Body of pancreas (tissue), 4 donors: ENCODE measurements around the gene EPG5. TPM values are rescaled to one million over a fixed set of nuclear protein-coding genes. Genes with fewer than 3 reads are reported as not detected.

Experiments
- ATAC-seq: fragments of 150-250 bp; one replicate; pipeline ENCODE4 v1.9.1; 2016
- DNase-seq, 4 donors: peaks; one replicate each; pipeline ENCODE4 v3.0.0-alpha.2; 2019
- H3K27ac ChIP-seq, 4 donors: fragments of 200-600 bp; sonication (generic); 1 replicate in 3 of 4; 2 replicates in 1 of 4; pipeline versions ENCODE4 v1.5.1 to v1.6.1; 2016 to 2019; ENCODE audit warnings: mild to moderate bottlenecking in 1 of 4, mixed read lengths in 1 of 4, moderate library complexity in 1 of 4
- H3K27me3 ChIP-seq, 2 donors: fragments of 200-600 bp; sonication (generic); one replicate each; pipeline ENCODE4 v1.6.0; 2016; ENCODE audit warnings: mild to moderate bottlenecking in 1 of 2
- H3K36me3 ChIP-seq, 2 donors: fragments of 200-600 bp; sonication (generic); replicated peaks in 1 of 2; 2 replicates each; pipeline ENCODE4 v1.5.1; 2016; ENCODE audit warnings: low read depth in 2 of 2; ENCODE audit not compliant: insufficient read depth in 1 of 2
- H3K4me1 ChIP-seq: fragments of 200-600 bp; sonication (generic); one replicate; pipeline ENCODE4 v1.6.0; 2016
- H3K4me3 ChIP-seq, 2 donors: fragments of 200-600 bp; sonication (generic); 1 replicate in 1 of 2; 2 replicates in 1 of 2; pipeline ENCODE4 v1.5.1; 2016 to 2019
- H3K9me3 ChIP-seq, 3 donors: fragments of 200-600 bp; sonication (generic); 1 replicate in 2 of 3; 2 replicates in 1 of 3; pipeline ENCODE4 v1.5.1; 2016
- CTCF ChIP-seq, 7 experiments: fragments of 450-650 bp in 4 of 7; fragments of 200-600 bp in 3 of 7; sonication (generic) in 3 of 7; IDR thresholded peaks; one replicate each; pipeline ENCODE4 v1.5.1; 2016 to 2019; ENCODE audit warnings: antibody characterized with exemption in 7 of 7
- POLR2A ChIP-seq, 3 donors: fragments of 450-650 bp; IDR thresholded peaks; one replicate each; pipeline ENCODE4 v1.6.1; 2016; ENCODE audit warnings: antibody characterized with exemption in 3 of 3, mild to moderate bottlenecking in 2 of 3
- WGBS, 2 donors: methylation state at CpG; one replicate each; pipeline ENCODE4 v1.1.5; 2017; 5-methylcytosine and 5-hydroxymethylcytosine counted together
- intact Hi-C: fragments of 100-400 bp; cut with DNase I; formaldehyde crosslinking; loops from one replicate; pipeline ENCODE4 v1.15.1; 2023
- total RNA-seq, 2 donors: library from RNA; depleted of rRNA; stranded (reverse); fragments of >200 nt; gene quantifications; one replicate each; pipeline ENCODE4 v1.1.0, GENCODE V29; 2016

Gene EPG5
- total RNA-seq, 2 donors from 2014 or later: 13.2 to 14.5 TPM

- Histone ChIP-seq H3K4me1 (no peaks in the 10 kb centered on the region), H3K36me3 (peaks cover 15 to 33% of the 10 kb centered on the region in 2 donors), H3K27me3 (no peaks in the 10 kb centered on the region), H3K9me3 (no peaks in the 10 kb centered on the region), H3K4me3 (no peak overlapping the region), H3K27ac (no peak overlapping the region)
- DNase-seq (no peak), ATAC-seq (no peak)
- WGBS, 2 donors: 81 to 85% methylated on average over 4 of the region's 4 CpGs
- TF ChIP-seq CTCF (IDR thresholded peaks at IDR 0.05) (no peak), POLR2A (IDR thresholded peaks at IDR 0.05) (no peak)
- intact Hi-C loops: no loop called here
These were observed 106.6 kb downstream of the EPG5 start for GRCh38 chr18:45860492-45860891.

GRCh38 chr18:45859334-45859733 lies 107.8 kb downstream of the EPG5 start:
- H3K27ac ChIP-seq: no peak overlapping the region
- peaks cover 11 to 28% of the 10 kb centered on the region in 2 donors for H3K36me3 ChIP-seq
- TF ChIP-seq POLR2A (IDR thresholded peaks at IDR 0.05): no peak
- H3K4me1 ChIP-seq: no peaks in the 10 kb centered on the region
- ATAC-seq: no peak
- WGBS, 2 donors: 94 to 98% methylated on average over 3 of the region's 3 CpGs
- H3K9me3 ChIP-seq: no peaks in the 10 kb centered on the region
- no peaks in the 10 kb centered on the region for H3K27me3 ChIP-seq
- H3K4me3 ChIP-seq: no peak overlapping the region
- no peak for DNase-seq
- intact Hi-C loops: no loop called here

GRCh38 chr18:45856531-45856930 lies 110.6 kb downstream of the EPG5 start:
- ATAC-seq: no peak

DNA sequence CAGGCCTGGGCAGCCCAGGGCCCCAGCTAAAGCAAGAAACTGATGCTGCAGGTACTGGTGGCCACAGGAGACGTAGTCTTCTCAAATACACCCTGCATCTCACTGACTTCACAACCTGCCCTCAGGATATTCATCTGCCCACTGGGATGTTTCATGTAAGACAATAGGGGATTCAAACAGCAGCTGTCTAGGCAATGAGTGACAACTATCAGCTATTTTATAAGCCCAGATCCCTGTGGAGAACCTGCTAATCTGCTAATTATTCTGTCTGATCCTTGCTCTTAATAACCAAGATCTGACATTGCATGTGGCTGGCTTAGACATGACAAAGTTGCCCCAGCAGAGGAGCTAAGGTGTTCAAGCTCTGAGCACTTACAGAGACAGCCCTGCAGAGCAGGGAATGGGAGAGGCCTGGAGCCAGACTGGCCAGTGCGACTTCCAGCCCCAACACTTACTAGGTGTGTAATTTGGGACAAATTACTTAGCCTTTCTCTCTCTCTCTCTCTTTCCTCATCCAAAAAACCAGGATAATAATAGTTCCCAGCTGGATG lies 113.0 kb downstream of the EPG5 start:
- no peaks in the 10 kb centered on the region for H3K4me1 ChIP-seq
- no peak overlapping the region for H3K27ac ChIP-seq
- 86 to 100% methylated on average over 2 of the region's 2 CpGs for WGBS, 2 donors
- no peak for TF ChIP-seq CTCF (IDR thresholded peaks at IDR 0.05)
- TF ChIP-seq POLR2A (IDR thresholded peaks at IDR 0.05): no peak
- H3K36me3 ChIP-seq: peaks cover 0 to 27% of the 10 kb centered on the region in 2 donors
- H3K27me3 ChIP-seq: no peaks in the 10 kb centered on the region
- intact Hi-C loops: no loop called here
- ATAC-seq (no peak), DNase-seq (no peak)
- H3K9me3 ChIP-seq: no peaks in the 10 kb centered on the region
- no peak overlapping the region for H3K4me3 ChIP-seq

More at GRCh38 chr18:45856531-45856930, 110.6 kb downstream of the EPG5 start:
- Histone ChIP-seq H3K27me3 (no peaks in the 10 kb centered on the region), H3K27ac (no peak overlapping the region), H3K4me1 (no peaks in the 10 kb centered on the region), H3K4me3 (no peak overlapping the region), H3K36me3 (peaks cover 11 to 36% of the 10 kb centered on the region in 2 donors), H3K9me3 (no peaks in the 10 kb centered on the region)
- intact Hi-C loops: no loop called here
- WGBS, 2 donors: 95% methylated on average over 4 of the region's 4 CpGs
- TF ChIP-seq POLR2A (IDR thresholded peaks at IDR 0.05): no peak
- no peak for TF ChIP-seq CTCF (IDR thresholded peaks at IDR 0.05)
- DNase-seq: no peak

- Histone ChIP-seq H3K4me1 (no peaks in the 10 kb centered on the region), H3K36me3 (peaks cover 0 to 20% of the 10 kb centered on the region in 2 donors), H3K27me3 (no peaks in the 10 kb centered on the region), H3K27ac (no peak overlapping the region), H3K9me3 (no peaks in the 10 kb centered on the region), H3K4me3 (no peak overlapping the region)
- DNase-seq (no peak), ATAC-seq (no peak)
- intact Hi-C loops: no loop called here
- no peak for TF ChIP-seq CTCF (IDR thresholded peaks at IDR 0.05)
- TF ChIP-seq POLR2A (IDR thresholded peaks at IDR 0.05): no peak
- WGBS, 2 donors: 81 to 86% methylated on average over 4 to 5 of the region's 5 CpGs
These were observed 114.5 kb downstream of the EPG5 start for GRCh38 chr18:45852631-45853030.
